Neural progenitor cell (in vitro differentiated cells): ENCODE results near the gene ZNF536.

Experiments used
- EZH2 ChIP-seq: fragments of 200-600 bp; sonication (generic); IDR thresholded peaks from 2 replicates; pipeline ENCODE4 v1.6.1; 2017; ENCODE audit warnings: antibody characterized with exemption, mild to moderate bottlenecking, moderate library complexity
- EZH2phosphoT487 ChIP-seq: fragments of 200-600 bp; sonication (generic); IDR thresholded peaks from 2 replicates; pipeline ENCODE4 v1.6.1; 2017; ENCODE audit warnings: antibody characterized with exemption
- TF ChIP-seq, protein P1 (sequence below): fragments of 200-600 bp; sonication (generic); IDR thresholded peaks from 2 replicates; pipeline ENCODE4 v1.5.1; 2017; ENCODE audit warnings: antibody characterized with exemption, mild to moderate bottlenecking

DNA sequence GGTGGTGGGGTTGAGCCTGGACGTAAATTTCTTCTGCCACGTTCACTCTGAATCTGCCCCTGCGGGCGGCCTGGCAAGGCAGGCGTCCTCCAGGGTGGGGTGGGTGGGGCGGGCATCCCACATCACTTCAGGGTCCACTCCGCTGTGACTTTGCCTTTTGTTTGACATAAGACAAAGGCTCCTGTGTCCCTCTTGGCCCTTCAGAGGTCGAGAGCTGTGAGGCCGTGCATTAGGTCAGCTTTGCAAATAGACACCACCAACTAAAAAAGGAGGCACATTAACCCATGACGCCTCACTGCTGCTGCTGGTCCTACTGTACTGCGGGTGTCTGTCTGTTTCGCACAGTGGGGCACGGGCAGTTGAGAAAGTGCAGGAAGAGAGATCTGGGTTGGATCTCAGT is 10.5 kb upstream of the ZNF536 start:
- TF ChIP-seq, protein P1, sequence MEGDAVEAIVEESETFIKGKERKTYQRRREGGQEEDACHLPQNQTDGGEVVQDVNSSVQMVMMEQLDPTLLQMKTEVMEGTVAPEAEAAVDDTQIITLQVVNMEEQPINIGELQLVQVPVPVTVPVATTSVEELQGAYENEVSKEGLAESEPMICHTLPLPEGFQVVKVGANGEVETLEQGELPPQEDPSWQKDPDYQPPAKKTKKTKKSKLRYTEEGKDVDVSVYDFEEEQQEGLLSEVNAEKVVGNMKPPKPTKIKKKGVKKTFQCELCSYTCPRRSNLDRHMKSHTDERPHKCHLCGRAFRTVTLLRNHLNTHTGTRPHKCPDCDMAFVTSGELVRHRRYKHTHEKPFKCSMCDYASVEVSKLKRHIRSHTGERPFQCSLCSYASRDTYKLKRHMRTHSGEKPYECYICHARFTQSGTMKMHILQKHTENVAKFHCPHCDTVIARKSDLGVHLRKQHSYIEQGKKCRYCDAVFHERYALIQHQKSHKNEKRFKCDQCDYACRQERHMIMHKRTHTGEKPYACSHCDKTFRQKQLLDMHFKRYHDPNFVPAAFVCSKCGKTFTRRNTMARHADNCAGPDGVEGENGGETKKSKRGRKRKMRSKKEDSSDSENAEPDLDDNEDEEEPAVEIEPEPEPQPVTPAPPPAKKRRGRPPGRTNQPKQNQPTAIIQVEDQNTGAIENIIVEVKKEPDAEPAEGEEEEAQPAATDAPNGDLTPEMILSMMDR: no peak
- no peak for TF ChIP-seq EZH2
- no peak for TF ChIP-seq EZH2phosphoT487
